PC-9 (cell line): ENCODE results near the gene MED13L. TPM values are rescaled to one million over a fixed set of nuclear protein-coding genes. Genes with fewer than 3 reads are reported as not detected.
A peak's percentile ranks its signal among the peaks of the same experiment; 100 is the strongest.

Experiments used
- BruUV-seq: library from RNA; stranded (reverse); fragments of 400-500 nt; replicated peaks from 2 replicates; lab custom pipeline; 2021; lab: Mats Ljungman, UMichigan
- CTCF ChIA-PET: fragments of 300-600 bp; sonication (Branson Sonifier 250); formaldehyde crosslinking; loops from one replicate; lab custom pipeline; 2022; ENCODE audit warnings: antibody characterized with exemption; lab: Charles Lee
- POLR2A ChIA-PET: fragments of 300-600 bp; sonication (Branson Sonifier 250); formaldehyde crosslinking; loops from one replicate; lab custom pipeline; 2022; ENCODE audit warnings: antibody characterized with exemption; ENCODE audit not compliant: unreplicated experiment; lab: Charles Lee
- DNase-seq, 2 experiments: peaks; one replicate each; pipeline versions ENCODE4 v3.0.0 to v3.0.0-alpha.2; 2015 to 2022; ENCODE audit warnings: mixed read lengths in 1 of 2
- H2AFZ ChIP-seq: fragments of 200-600 bp; sonication (generic); 2 replicates; pipeline ENCODE4 v1.8.1; 2017; ENCODE audit warnings: antibody characterized with exemption
- H3F3A ChIP-seq: fragments of 200-600 bp; sonication (generic); 2 replicates; pipeline ENCODE4 v1.8.1; 2017; ENCODE audit warnings: antibody characterized with exemption, mild to moderate bottlenecking, low read depth; ENCODE audit not compliant: insufficient read depth
- H3K27ac ChIP-seq: fragments of 200-600 bp; sonication (generic); 2 replicates; pipeline ENCODE4 v1.6.1; 2016; ENCODE audit warnings: mixed run types
- H3K27me3 ChIP-seq: fragments of 200-600 bp; sonication (generic); 2 replicates; pipeline ENCODE4 v1.6.1; 2016; ENCODE audit warnings: low read depth, mixed run types; ENCODE audit not compliant: insufficient read depth
- H3K36me3 ChIP-seq: fragments of 200-600 bp; sonication (generic); 2 replicates; pipeline ENCODE4 v1.6.1; 2016; ENCODE audit warnings: low read depth, mixed run types
- H3K4me1 ChIP-seq: fragments of 200-600 bp; sonication (generic); replicated peaks from 2 replicates; pipeline ENCODE4 v1.6.1; 2016; ENCODE audit warnings: mixed run types; ENCODE audit not compliant: insufficient read depth
- H3K4me2 ChIP-seq: fragments of 200-600 bp; sonication (generic); 2 replicates; pipeline ENCODE4 v1.6.1; 2017; ENCODE audit warnings: mixed run types
- H3K4me3 ChIP-seq: fragments of 200-600 bp; sonication (generic); 2 replicates; pipeline ENCODE4 v1.6.1; 2016; ENCODE audit warnings: mixed run types
- H3K79me2 ChIP-seq: fragments of 200-600 bp; sonication (generic); 2 replicates; pipeline ENCODE4 v1.6.1; 2017; ENCODE audit warnings: low read depth, mixed run types
- H3K9me2 ChIP-seq: fragments of 200-600 bp; sonication (generic); 2 replicates; pipeline ENCODE4 v1.8.1; 2017; ENCODE audit warnings: mild to moderate bottlenecking; ENCODE audit not compliant: insufficient read depth
- H3K9me3 ChIP-seq: fragments of 200-600 bp; sonication (generic); 2 replicates; pipeline ENCODE4 v1.8.1; 2016; ENCODE audit warnings: low read depth; ENCODE audit not compliant: insufficient read depth
- H4K20me1 ChIP-seq: fragments of 200-600 bp; sonication (generic); 2 replicates; pipeline ENCODE4 v1.8.1; 2017; ENCODE audit not compliant: insufficient read depth
- EZH2 ChIP-seq: fragments of 200-600 bp; sonication (generic); IDR thresholded peaks from 2 replicates; pipeline ENCODE4 v1.8.0; 2017; ENCODE audit warnings: antibody characterized with exemption, low read depth
- intact Hi-C: fragments of 100-400 bp; cut with micrococcal nuclease; formaldehyde crosslinking; loops from one replicate; pipeline ENCODE4 v1.10.0; 2022; ENCODE audit not compliant: unreplicated experiment
- total RNA-seq: library from RNA; stranded (reverse); gene quantifications from 2 replicates; pipeline ENCODE4 v1.2.3, GENCODE V29; 2021
- TF ChIP-seq, protein P1 (sequence below): fragments of 200-600 bp; sonication (generic); conservative IDR thresholded peaks from 2 replicates; pipeline ENCODE4 v1.6.1; 2017; ENCODE audit warnings: mixed run types, antibody characterized with exemption, mild to moderate bottlenecking, moderate library complexity

Gene MED13L
- total RNA-seq, 1 experiment from 2014 or later = 89.5 TPM

DNA sequence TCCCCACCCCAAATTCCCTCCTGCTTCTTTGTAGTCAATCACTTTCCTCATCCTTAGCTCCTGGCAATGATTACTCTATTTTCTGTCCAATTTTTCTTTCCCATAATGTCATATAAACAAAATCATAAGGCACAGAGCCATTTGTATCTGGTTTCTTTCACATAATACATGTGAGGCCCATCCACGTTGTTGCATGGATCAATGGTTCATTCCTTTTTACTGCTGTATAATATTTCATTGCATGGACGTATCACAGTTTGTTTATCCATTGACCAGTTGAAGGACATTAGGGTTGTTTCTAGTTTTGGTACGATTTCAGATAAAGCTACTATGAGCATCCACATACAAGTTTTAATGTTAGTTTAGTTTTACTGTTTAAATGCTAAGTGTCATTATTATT lies 13.7 kb upstream of the MED13L start:
- CTCF ChIA-PET = no interaction called here
- Histone ChIP-seq H3K36me3 (no peaks in the 10 kb centered on the region), H3K4me3 (no peak overlapping the region), H3K4me2 (no peak overlapping the region), H3K27ac (no peak overlapping the region), H3K27me3 (no peaks in the 10 kb centered on the region), H2AFZ (no peak overlapping the region), H3K9me2 (no peaks in the 10 kb centered on the region), H3K79me2 (no peaks in the 10 kb centered on the region), H3K9me3 (no peaks in the 10 kb centered on the region), H3K4me1 (no peaks in the 10 kb centered on the region), H3F3A (peaks cover 8% of the 10 kb centered on the region; the same call in 1 of the 2 replicates), H4K20me1 (no peaks in the 10 kb centered on the region)
- BruUV-seq = no TSS peak
- no peak for DNase-seq
- intact Hi-C loops = no loop called here
- TF ChIP-seq, protein P1, sequence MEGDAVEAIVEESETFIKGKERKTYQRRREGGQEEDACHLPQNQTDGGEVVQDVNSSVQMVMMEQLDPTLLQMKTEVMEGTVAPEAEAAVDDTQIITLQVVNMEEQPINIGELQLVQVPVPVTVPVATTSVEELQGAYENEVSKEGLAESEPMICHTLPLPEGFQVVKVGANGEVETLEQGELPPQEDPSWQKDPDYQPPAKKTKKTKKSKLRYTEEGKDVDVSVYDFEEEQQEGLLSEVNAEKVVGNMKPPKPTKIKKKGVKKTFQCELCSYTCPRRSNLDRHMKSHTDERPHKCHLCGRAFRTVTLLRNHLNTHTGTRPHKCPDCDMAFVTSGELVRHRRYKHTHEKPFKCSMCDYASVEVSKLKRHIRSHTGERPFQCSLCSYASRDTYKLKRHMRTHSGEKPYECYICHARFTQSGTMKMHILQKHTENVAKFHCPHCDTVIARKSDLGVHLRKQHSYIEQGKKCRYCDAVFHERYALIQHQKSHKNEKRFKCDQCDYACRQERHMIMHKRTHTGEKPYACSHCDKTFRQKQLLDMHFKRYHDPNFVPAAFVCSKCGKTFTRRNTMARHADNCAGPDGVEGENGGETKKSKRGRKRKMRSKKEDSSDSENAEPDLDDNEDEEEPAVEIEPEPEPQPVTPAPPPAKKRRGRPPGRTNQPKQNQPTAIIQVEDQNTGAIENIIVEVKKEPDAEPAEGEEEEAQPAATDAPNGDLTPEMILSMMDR = no peak
- no peak for TF ChIP-seq EZH2
- POLR2A ChIA-PET = no interaction called here

DNA sequence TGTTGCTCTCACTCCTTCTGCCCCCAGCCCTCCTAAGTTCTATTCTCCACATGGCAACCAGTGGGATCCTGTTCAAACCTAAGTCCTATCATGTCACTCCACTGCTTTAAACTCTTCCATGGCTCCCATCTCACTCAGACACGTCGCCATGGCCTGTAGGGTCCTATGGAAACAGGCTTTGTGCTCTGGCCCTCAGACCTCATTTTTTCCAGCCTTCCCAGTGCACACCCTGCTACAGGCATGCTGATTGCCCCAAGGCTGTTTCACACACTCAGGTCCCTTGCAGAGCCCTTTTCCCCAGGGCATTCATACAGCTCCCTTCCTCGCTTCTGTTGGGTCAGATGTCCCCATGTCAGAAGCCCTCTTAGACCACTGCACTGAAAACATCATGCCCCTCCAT lies 11.2 kb upstream of the MED13L start:
- Histone ChIP-seq H3K27ac (no peak overlapping the region), H2AFZ (no peak overlapping the region), H3K79me2 (no peaks in the 10 kb centered on the region), H3K4me2 (no peak overlapping the region), H3F3A (peaks cover 8% of the 10 kb centered on the region; the same call in 1 of the 2 replicates), H3K4me3 (no peak overlapping the region), H3K27me3 (no peaks in the 10 kb centered on the region), H3K36me3 (no peaks in the 10 kb centered on the region), H3K9me2 (no peaks in the 10 kb centered on the region), H3K4me1 (no peaks in the 10 kb centered on the region), H4K20me1 (no peaks in the 10 kb centered on the region), H3K9me3 (no peaks in the 10 kb centered on the region)
- no peak for TF ChIP-seq EZH2
- TF ChIP-seq, protein P1 = no peak
- ChIA-PET POLR2A (no interaction called here), CTCF (interaction anchor here (0.5 kb wide), 1 partner anchor 575 kb away, joined by 3 read pairs; no protein-coding TSS in a partner anchor)
- no peak for DNase-seq
- BruUV-seq = no TSS peak
- intact Hi-C loops = no loop called here

DNA sequence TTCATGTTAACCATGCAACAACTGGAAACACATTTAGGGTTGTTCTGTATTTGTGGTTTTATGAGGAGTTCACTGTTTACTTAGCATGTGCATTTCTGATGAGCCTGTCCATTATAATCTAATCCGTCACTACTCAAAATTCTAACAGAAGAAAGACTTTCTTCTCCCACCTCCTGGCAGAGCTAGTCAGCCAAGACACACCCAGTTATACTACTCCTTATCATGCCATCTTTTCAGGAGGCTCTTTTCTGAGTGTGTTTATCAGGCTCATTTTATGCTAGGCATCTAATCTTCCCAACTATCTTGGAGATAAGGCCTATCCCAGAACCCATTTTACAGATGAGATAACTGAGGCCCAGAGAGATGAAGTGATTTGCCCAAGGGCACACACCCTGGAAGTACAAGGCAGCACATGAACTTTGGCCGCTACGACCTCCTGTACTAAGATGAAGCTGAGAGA lies 10.4 kb upstream of the MED13L start:
- intact Hi-C loops = no loop called here
- Histone ChIP-seq H3K4me2 (no peak overlapping the region), H3F3A (peaks cover 8% of the 10 kb centered on the region; the same call in 1 of the 2 replicates), H2AFZ (no peak overlapping the region), H3K36me3 (no peaks in the 10 kb centered on the region), H3K27me3 (no peaks in the 10 kb centered on the region), H3K4me3 (no peak overlapping the region), H3K4me1 (no peaks in the 10 kb centered on the region), H4K20me1 (no peaks in the 10 kb centered on the region), H3K27ac (no peak overlapping the region), H3K9me3 (no peaks in the 10 kb centered on the region), H3K9me2 (no peaks in the 10 kb centered on the region), H3K79me2 (no peaks in the 10 kb centered on the region)
- BruUV-seq = no TSS peak
- DNase-seq = peak in 1 of 2 experiments; percentile 53
- CTCF ChIA-PET = interaction anchor here (0.6 kb wide), 1 partner anchor 234 kb away, joined by 3 read pairs; no protein-coding TSS in a partner anchor
- POLR2A ChIA-PET = no interaction called here
- TF ChIP-seq, protein P1 = no peak
- no peak for TF ChIP-seq EZH2
